Erythroblast (primary cell): Measurements from ENCODE around the gene RNF217.
"Not testable (repeated sequence)": the region's sequence is repeated elsewhere in the genome, so short reads cannot be mapped to it uniquely, and the experiment has no call there.

Experiments used
- DNase-seq, 2 experiments: peaks; one replicate each; lab custom pipeline; 2025; lab: John Stamatoyannopoulos, UW
- GATA1 ChIP-seq: IDR thresholded peaks from 2 replicates; pipeline ENCODE4 v1.6.1; 2011; ENCODE audit warnings: low read depth, mild to moderate bottlenecking, control low read depth, low read length, moderate library complexity
- POLR2A ChIP-seq: IDR thresholded peaks from 2 replicates; pipeline ENCODE4 v1.6.1; 2011; ENCODE audit warnings: mild to moderate bottlenecking, low read length

RNF217 gene

GRCh38 chr6:125123468-125124048, 161.3 kb downstream of the RNF217 start:
- no peak for DNase-seq
- TF ChIP-seq GATA1 (no peak), POLR2A (no peak)

GRCh38 chr6:125124049-125124669, 161.9 kb downstream of the RNF217 start:
- TF ChIP-seq GATA1: no peak
- TF ChIP-seq POLR2A: no peak

GRCh38 chr6:125125856-125126255, 163.6 kb downstream of the RNF217 start:
- not testable (repeated sequence) for DNase-seq

More at GRCh38 chr6:125124049-125124669, 161.9 kb downstream of the RNF217 start:
- DNase-seq: no peak

- TF ChIP-seq POLR2A: no peak
- no peak for TF ChIP-seq GATA1
- DNase-seq: no peak
Measured at GRCh38 chr6:125129354-125129753, 167.1 kb downstream of the RNF217 start.

- no peak for TF ChIP-seq GATA1
- no peak for TF ChIP-seq POLR2A
- no peak for DNase-seq
Measured at GRCh38 chr6:125132058-125132457, 169.8 kb downstream of the RNF217 start.

- DNase-seq: no peak
- TF ChIP-seq GATA1 (no peak), POLR2A (no peak)
Measured at GRCh38 chr6:125136378-125136777, 174.1 kb downstream of the RNF217 start.

GRCh38 chr6:125138083-125138482, 175.8 kb downstream of the RNF217 start:
- no peak for DNase-seq
- TF ChIP-seq GATA1: no peak
- no peak for TF ChIP-seq POLR2A

- TF ChIP-seq POLR2A: no peak
- no peak for TF ChIP-seq GATA1
- DNase-seq: no peak
Measured at GRCh38 chr6:125140808-125141207, 178.6 kb downstream of the RNF217 start.
